Uterus (tissue), 2 donors: ENCODE results near the gene PCDHGA5.
"Not testable (repeated sequence)": the region's sequence is repeated elsewhere in the genome, so short reads cannot be mapped to it uniquely, and the experiment has no call there.

ENCODE experiments used
- CTCF ChIP-seq, 4 experiments: fragments of 200-600 bp in 2 of 4; fragments of 450-650 bp in 2 of 4; sonication (generic) in 2 of 4; IDR thresholded peaks; one replicate each; pipeline ENCODE4 v1.5.1; 2016 to 2019; ENCODE audit warnings: antibody characterized with exemption in 4 of 4, mild to moderate bottlenecking in 2 of 4, moderate library complexity in 1 of 4
- POLR2A ChIP-seq, 2 donors: fragments of 450-650 bp; IDR thresholded peaks; one replicate each; pipeline ENCODE4 v1.6.1; 2016; ENCODE audit warnings: antibody characterized with exemption in 2 of 2, mild to moderate bottlenecking in 1 of 2, moderate library complexity in 1 of 2

- not testable (repeated sequence) for TF ChIP-seq CTCF, POLR2A (IDR thresholded peaks at IDR 0.05)
Observed at GRCh38 chr5:141415275-141415618, 51.3 kb downstream of the PCDHGA5 start.
